H1 (cell line): ENCODE data around the gene GMEB2. TPM values are rescaled to one million over a fixed set of nuclear protein-coding genes. Genes with fewer than 3 reads are reported as not detected.
"Not testable (repeated sequence)": the region's sequence is repeated elsewhere in the genome, so short reads cannot be mapped to it uniquely, and the experiment has no call there.

Experiments used
- CTCF ChIA-PET: fragments of 300-600 bp; sonication (Branson Sonifier 250); formaldehyde crosslinking; loops from one replicate; lab custom pipeline; 2021; ENCODE audit not compliant: partially characterized antibody; lab: Charles Lee
- POLR2A ChIA-PET: fragments of 300-600 bp; sonication (Branson Sonifier 250); formaldehyde crosslinking; loops from one replicate; lab custom pipeline; 2021; ENCODE audit warnings: inconsistent platforms; ENCODE audit not compliant: partially characterized antibody; lab: Charles Lee
- DNase-seq, 2 experiments: peaks; one replicate each; pipeline versions ENCODE4 v3.0.0 to v3.0.0-alpha.2; 2010 to 2022; ENCODE audit warnings: low spot score in 2 of 2, low read depth in 1 of 2, mixed read lengths in 1 of 2
- FAIRE-seq: peaks from 2 replicates; lab custom pipeline; 2011; peaks lifted over from hg19 to GRCh38; lab: Jason Lieb, UNC
- H2AFZ ChIP-seq: 2 replicates; pipeline ENCODE4 v1.8.1; 2012; ENCODE audit warnings: low read length, inconsistent platforms
- H2AK5ac ChIP-seq: 2 replicates; pipeline ENCODE4 v1.6.1; 2013; ENCODE audit warnings: low read depth, low read length
- H2BK120ac ChIP-seq: replicated peaks from 2 replicates; pipeline ENCODE3; 2013; ENCODE audit warnings: low read depth, low read length, inconsistent platforms
- H2BK12ac ChIP-seq: 2 replicates; pipeline ENCODE4 v1.6.1; 2013; ENCODE audit warnings: low read depth, low read length
- H2BK15ac ChIP-seq: 2 replicates; pipeline ENCODE4 v1.6.1; 2013; ENCODE audit warnings: low read length
- H2BK20ac ChIP-seq: 2 replicates; pipeline ENCODE4 v1.6.1; 2013; ENCODE audit warnings: low read length
- H2BK5ac ChIP-seq: 2 replicates; pipeline ENCODE4 v1.6.1; 2013; ENCODE audit warnings: low read depth, low read length
- H3K14ac ChIP-seq: 2 replicates; pipeline ENCODE4 v1.6.1; 2013; ENCODE audit warnings: inconsistent platforms; ENCODE audit not compliant: insufficient read length
- H3K18ac ChIP-seq: 2 replicates; pipeline ENCODE4 v1.6.1; 2013; ENCODE audit warnings: low read length; ENCODE audit errors: extremely low read depth
- H3K23ac ChIP-seq: 2 replicates; pipeline ENCODE4 v1.6.1; 2013; ENCODE audit warnings: inconsistent platforms; ENCODE audit not compliant: insufficient read length
- H3K23me2 ChIP-seq: 2 replicates; pipeline ENCODE4 v1.6.1; 2013; ENCODE audit warnings: low read depth, low read length
- H3K27ac ChIP-seq: 2 replicates; pipeline ENCODE4 v1.6.1; 2011; ENCODE audit warnings: low read depth, low read length, inconsistent platforms
- H3K27me3 ChIP-seq, 4 experiments: replicated peaks in 1 of 4; 1 replicate in 1 of 4; 2 replicates in 3 of 4; pipeline versions ENCODE4 v1.6.1 to v1.8.1; 2011 to 2013; ENCODE audit warnings: low read length in 3 of 4, mild to moderate bottlenecking in 3 of 4, inconsistent platforms in 2 of 4, mixed read lengths in 2 of 4, moderate library complexity in 1 of 4; ENCODE audit not compliant: control insufficient read depth in 3 of 4, insufficient read depth in 3 of 4; ENCODE audit errors: extremely low read depth in 1 of 4
- H3K36me3 ChIP-seq, 4 experiments: 2 replicates each; pipeline versions ENCODE4 v1.6.1 to v1.8.1; 2011 to 2013; ENCODE audit warnings: mild to moderate bottlenecking in 4 of 4, low read length in 3 of 4, moderate library complexity in 2 of 4, control low read depth in 1 of 4, inconsistent platforms in 1 of 4; ENCODE audit not compliant: insufficient read depth in 4 of 4, control insufficient read depth in 2 of 4
- H3K4ac ChIP-seq: replicated peaks from 2 replicates; pipeline ENCODE3; 2013; ENCODE audit warnings: low read length, low read depth, mixed read lengths, inconsistent platforms; ENCODE audit not compliant: insufficient read length
- H3K4me1 ChIP-seq, 4 experiments: replicated peaks in 1 of 4; 1 replicate in 1 of 4; 2 replicates in 3 of 4; pipeline versions ENCODE4 v1.6.1 to v1.8.1; 2011 to 2013; ENCODE audit warnings: low read length in 3 of 4, inconsistent platforms in 2 of 4, mixed read lengths in 1 of 4; ENCODE audit not compliant: insufficient read depth in 4 of 4, control insufficient read depth in 3 of 4
- H3K4me2 ChIP-seq, 2 experiments: 2 replicates each; pipeline versions ENCODE4 v1.6.1 to v1.8.1; 2011 to 2013; ENCODE audit warnings: low read depth in 2 of 2, low read length in 2 of 2, control low read depth in 1 of 2, inconsistent platforms in 1 of 2, mild to moderate bottlenecking in 1 of 2; ENCODE audit not compliant: insufficient read depth in 1 of 2
- H3K4me3 ChIP-seq, 4 experiments: fragments of 200-600, 300-600 bp in 1 of 4; sonication (generic), shearing (Covaris generic), sonication (Bioruptor Twin) in 1 of 4; 2 replicates each; pipeline versions ENCODE4 v1.5.1 to v1.8.1; 2011 to 2016; ENCODE audit warnings: low read length in 4 of 4, low read depth in 3 of 4, control low read depth in 2 of 4, inconsistent platforms in 2 of 4, mild to moderate bottlenecking in 2 of 4, mixed read lengths in 1 of 4, moderate library complexity in 1 of 4; ENCODE audit not compliant: insufficient read depth in 2 of 4; ENCODE audit errors: extremely low read depth in 1 of 4
- H3K56ac ChIP-seq: replicated peaks from 2 replicates; pipeline ENCODE3; 2013; ENCODE audit warnings: low read depth, mild to moderate bottlenecking, mixed read lengths, low read length, inconsistent platforms; ENCODE audit not compliant: insufficient read length
- H3K79me1 ChIP-seq: 2 replicates; pipeline ENCODE4 v1.6.1; 2013; ENCODE audit warnings: low read depth, low read length, control low read depth
- H3K79me2 ChIP-seq, 2 experiments: 2 replicates each; pipeline versions ENCODE4 v1.6.1 to v1.8.1; 2012 to 2013; ENCODE audit warnings: low read length in 2 of 2, mild to moderate bottlenecking in 2 of 2, inconsistent platforms in 1 of 2; ENCODE audit not compliant: insufficient read depth in 2 of 2, control insufficient read depth in 1 of 2
- H3K9ac ChIP-seq, 4 experiments: replicated peaks in 1 of 4; 1 replicate in 1 of 4; 2 replicates in 3 of 4; pipeline versions ENCODE4 v1.6.1 to v1.8.1; 2011 to 2013; ENCODE audit warnings: low read depth in 3 of 4, low read length in 3 of 4, control low read depth in 2 of 4, mild to moderate bottlenecking in 2 of 4, moderate library complexity in 2 of 4, inconsistent platforms in 1 of 4; ENCODE audit errors: extremely low read depth in 1 of 4
- H3K9me3 ChIP-seq, 2 experiments: 2 replicates each; pipeline versions ENCODE4 v1.6.1 to v1.8.1; 2012 to 2013; ENCODE audit warnings: mild to moderate bottlenecking in 2 of 2, moderate library complexity in 2 of 2, control low read depth in 1 of 2, inconsistent platforms in 1 of 2, low read depth in 1 of 2, low read length in 1 of 2, mixed read lengths in 1 of 2; ENCODE audit not compliant: insufficient read depth in 2 of 2
- H4K20me1 ChIP-seq, 2 experiments: replicated peaks in 1 of 2; 2 replicates each; pipeline versions ENCODE3 to v1.8.1; 2011 to 2013; ENCODE audit warnings: inconsistent platforms in 2 of 2, low read length in 2 of 2, mild to moderate bottlenecking in 1 of 2; ENCODE audit not compliant: insufficient read depth in 2 of 2, control insufficient read depth in 1 of 2
- H4K5ac ChIP-seq: 2 replicates; pipeline ENCODE4 v1.6.1; 2013; ENCODE audit warnings: low read length, low read depth, mixed read lengths, inconsistent platforms; ENCODE audit not compliant: insufficient read length
- H4K8ac ChIP-seq: 2 replicates; pipeline ENCODE4 v1.8.0; 2013; ENCODE audit warnings: mild to moderate bottlenecking, moderate library complexity, low read length, inconsistent platforms; ENCODE audit not compliant: insufficient read depth; ENCODE audit errors: extremely low read depth
- H4K91ac ChIP-seq: replicated peaks from 2 replicates; pipeline ENCODE3; 2013; ENCODE audit warnings: low read length, mixed read lengths, inconsistent platforms; ENCODE audit not compliant: insufficient read length
- WGBS, 2 experiments: shearing (Covaris generic) in 1 of 2; methylation state at CpG; one replicate each; pipeline versions ENCODE4 v1.1.6 to v1.1.7; 2013 to 2015; ENCODE audit warnings: low lambda C conversion rate in 2 of 2, mixed read lengths in 2 of 2, inconsistent platforms in 1 of 2, low coverage in 1 of 2, missing lambda C conversion rate in 1 of 2; ENCODE audit not compliant: insufficient replicate concordance in 2 of 2, insufficient coverage in 1 of 2, insufficient read length in 1 of 2; ENCODE audit errors: extremely low coverage in 1 of 2, missing lambda C conversion rate in 1 of 2; 5-methylcytosine and 5-hydroxymethylcytosine counted together
- polyA plus RNA-seq, 7 experiments: library from polyadenylated mRNA; depleted of rRNA in 3 of 7; stranded (reverse) in 5 of 7; unstranded in 2 of 7; fragments of >200 nt in 5 of 7; fragments of 200-250 nt in 2 of 7; gene quantifications; 1 replicate in 5 of 7; 2 replicates in 1 of 7; 4 replicates in 1 of 7; pipeline versions ENCODE4 v1.2.1 to v1.2.3, GENCODE V29; 2011 to 2013; ENCODE audit warnings: missing spikeins in 2 of 7, mixed read lengths in 2 of 7
- total RNA-seq: library from RNA; stranded (reverse); fragmentation: NEBNext Ultra II Directional; extraction: Animal tissue kit (Norgen Biotek cat#: 25700); gene quantifications from 2 replicates; pipeline ENCODE4 v1.2.1, GENCODE V29; 2021

The GMEB2 gene
- total and polyA plus RNA-seq, 2 of the 8 experiments (the other 6 are each of a cell fraction or from before 2014, with no cell fraction given), result 12.9 to 14.2 TPM

DNA sequence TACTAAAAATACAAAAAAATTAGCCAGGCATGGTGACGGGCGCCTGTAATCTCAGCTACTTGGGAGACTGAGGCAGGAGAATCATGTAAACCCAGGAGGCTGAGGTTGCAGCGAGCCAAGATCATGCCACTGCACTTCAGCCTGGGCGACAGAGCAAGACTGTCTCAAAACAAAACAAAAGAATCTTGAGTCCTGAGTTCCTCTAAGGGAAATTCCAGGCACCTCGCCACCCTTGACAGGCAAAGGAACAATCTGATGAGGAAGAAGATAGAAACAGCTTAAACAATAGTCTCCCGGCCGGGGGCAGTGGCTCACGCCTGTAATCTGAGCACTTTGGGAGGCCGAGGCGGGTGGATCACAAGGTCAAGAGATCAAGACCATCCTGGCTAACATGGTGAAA lies 4.5 kb upstream of the GMEB2 start:
- H2BK15ac ChIP-seq, H4K91ac ChIP-seq, H3K56ac ChIP-seq, H4K5ac ChIP-seq, H2AFZ ChIP-seq, H2BK20ac ChIP-seq, H4K8ac ChIP-seq, H3K9me3 ChIP-seq, FAIRE-seq, DNase-seq, H2BK12ac ChIP-seq, H3K23ac ChIP-seq, H2AK5ac ChIP-seq, H3K27me3 ChIP-seq, H3K79me2 ChIP-seq, H3K4me2 ChIP-seq, H3K23me2 ChIP-seq, H3K79me1 ChIP-seq, H3K9ac ChIP-seq, H4K20me1 ChIP-seq, H2BK5ac ChIP-seq, H3K27ac ChIP-seq, H3K4me1 ChIP-seq, H2BK120ac ChIP-seq, H3K18ac ChIP-seq, H3K14ac ChIP-seq, H3K4ac ChIP-seq, H3K4me3 ChIP-seq, H3K36me3 ChIP-seq: not testable (repeated sequence)
- ChIA-PET CTCF (interaction anchor here (0.8 to 5.3 kb wide), 6 partner anchors 11 to 1678 kb away, joined by 3 to 28 read pairs (median 3); partner anchors contain the start of gene RTEL1), POLR2A (interaction anchor here (1.1 to 1.5 kb wide), 2 partner anchors 11 to 26 kb away, joined by 3 to 4 read pairs; partner anchors contain the start of gene RTEL1)
- 75% methylated on average over 10 of the region's 10 CpGs; no CpG with 5 or more reads in 1 of the 2 experiments for WGBS, 2 experiments

DNA sequence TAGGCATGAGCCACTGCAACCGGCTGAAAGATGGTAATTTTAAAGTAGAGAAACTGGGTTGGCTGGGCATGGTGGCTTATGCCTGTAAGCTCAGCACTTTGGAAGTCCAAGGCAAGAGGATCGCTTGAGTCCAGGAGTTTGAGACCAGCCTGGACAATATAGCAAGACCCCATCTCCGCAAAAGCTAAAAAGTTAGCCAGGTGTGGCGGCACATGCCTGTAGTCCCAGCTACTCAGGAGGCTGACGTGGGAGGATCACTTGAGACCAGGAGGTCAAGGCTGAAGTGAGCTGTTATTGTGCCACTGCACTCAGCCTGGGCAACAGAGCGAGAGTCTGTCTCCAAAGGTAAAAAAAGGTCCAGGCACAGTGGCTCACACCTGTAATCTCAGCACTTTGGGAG lies 4.1 kb upstream of the GMEB2 start:
- not testable (repeated sequence) for H3K27me3 ChIP-seq, H4K5ac ChIP-seq, H3K79me1 ChIP-seq, H3K9ac ChIP-seq, H2BK15ac ChIP-seq, H2BK20ac ChIP-seq, H3K79me2 ChIP-seq, H3K4me1 ChIP-seq, H3K4me2 ChIP-seq, H3K9me3 ChIP-seq, H2BK5ac ChIP-seq, H3K14ac ChIP-seq, H3K4ac ChIP-seq, H4K8ac ChIP-seq, H4K91ac ChIP-seq, H2BK12ac ChIP-seq, H3K23ac ChIP-seq, H2BK120ac ChIP-seq, H3K27ac ChIP-seq, FAIRE-seq, H2AK5ac ChIP-seq, DNase-seq, H3K18ac ChIP-seq, H4K20me1 ChIP-seq, H3K23me2 ChIP-seq, H3K56ac ChIP-seq, H2AFZ ChIP-seq, H3K4me3 ChIP-seq, H3K36me3 ChIP-seq
- ChIA-PET CTCF (interaction anchor here (0.8 to 5.3 kb wide), 4 partner anchors 12 to 17 kb away, joined by 3 to 28 read pairs (median 4); no protein-coding TSS in a partner anchor), POLR2A (interaction anchor here (0.8 to 1.5 kb wide), 2 partner anchors 10 to 27 kb away, joined by 3 to 6 read pairs; partner anchors contain the start of gene RTEL1)
- 91% methylated on average over 6 of the region's 6 CpGs; no CpG with 5 or more reads in 1 of the 2 experiments for WGBS, 2 experiments
